HG02642 (cell line): ENCODE measurements around the gene FAM181B.

Experiments
- ATAC-seq: cut with Tn5 transposase; IDR thresholded peaks from one replicate; pipeline ENCODE4 v1.9.1; 2021; ENCODE audit warnings: mild to moderate bottlenecking; ENCODE audit not compliant: unreplicated experiment, poor library complexity

Gene FAM181B

GRCh38 chr11:82686211-82686610 is 47.5 kb downstream of the FAM181B start:
- no peak for ATAC-seq

- ATAC-seq = no peak
These were observed 50.6 kb downstream of the FAM181B start for GRCh38 chr11:82683029-82683428.

GRCh38 chr11:82682003-82682751 is 51.5 kb downstream of the FAM181B start:
- peak; percentile 87 for ATAC-seq

- no peak for ATAC-seq
These were observed 53.4 kb downstream of the FAM181B start for GRCh38 chr11:82680252-82680651.
